Heart left ventricle (tissue), 16 donors: ENCODE data around the gene TEDC2. TPM values are rescaled to one million over a fixed set of nuclear protein-coding genes. Genes with fewer than 3 reads are reported as not detected.

Source experiments
- ATAC-seq, 4 donors: fragments of 200-7000 bp; cut with Tn5 transposase; one replicate each; pipeline ENCODE4 v1.9.1; 2020 to 2022; ENCODE audit warnings: moderate library complexity in 4 of 4, mild to moderate bottlenecking in 3 of 4, moderate number of reproducible peaks in 1 of 4
- DNase-seq, 5 donors: peaks; one replicate each; pipeline ENCODE4 v3.0.0-alpha.2; 2020
- H3K27ac ChIP-seq, 12 donors: fragments of 200-600 bp; sonication (generic) in 4 of 12; one replicate each; pipeline versions ENCODE4 v1.5.0 to v1.8.0; 2016 to 2022; ENCODE audit warnings: mild to moderate bottlenecking in 2 of 12
- H3K27me3 ChIP-seq, 9 donors: fragments of 200-600 bp; sonication (generic) in 2 of 9; one replicate each; pipeline versions ENCODE4 v1.5.1 to v1.8.0; 2016 to 2022; ENCODE audit warnings: mild to moderate bottlenecking in 3 of 9
- H3K36me3 ChIP-seq, 9 donors: fragments of 200-600 bp; sonication (generic) in 2 of 9; one replicate each; pipeline versions ENCODE4 v1.5.0 to v1.8.0; 2018 to 2022; ENCODE audit warnings: mild to moderate bottlenecking in 2 of 9
- H3K4me1 ChIP-seq, 12 donors: fragments of 200-600 bp; sonication (generic) in 4 of 12; one replicate each; pipeline versions ENCODE4 v1.5.0 to v1.8.0; 2016 to 2022; ENCODE audit warnings: mild to moderate bottlenecking in 3 of 12
- H3K4me3 ChIP-seq, 12 donors: fragments of 200-600 bp; sonication (generic) in 4 of 12; one replicate each; pipeline versions ENCODE4 v1.5.0 to v1.8.0; 2017 to 2022; ENCODE audit warnings: mild to moderate bottlenecking in 9 of 12, moderate library complexity in 4 of 12
- H3K9me3 ChIP-seq, 12 donors: fragments of 200-600 bp; sonication (generic) in 4 of 12; one replicate each; pipeline versions ENCODE4 v1.5.0 to v1.8.0; 2016 to 2022; ENCODE audit warnings: mild to moderate bottlenecking in 1 of 12
- CTCF ChIP-seq, 12 donors: fragments of 200-600 bp; sonication (generic) in 4 of 12; IDR thresholded peaks; one replicate each; pipeline versions ENCODE4 v1.5.0 to v1.8.0; 2018 to 2022; ENCODE audit warnings: antibody characterized with exemption in 12 of 12, mild to moderate bottlenecking in 5 of 12
- POLR2A ChIP-seq, 2 donors: fragments of 450-650 bp; IDR thresholded peaks; one replicate each; pipeline ENCODE4 v1.6.1; 2017; ENCODE audit warnings: antibody characterized with exemption in 2 of 2, mild to moderate bottlenecking in 2 of 2, moderate library complexity in 2 of 2
- WGBS, 4 donors: extraction: QIAGEN DNeasy Blood & Tissue Kit in 2 of 4; methylation state at CpG; one replicate each; pipeline versions ENCODE4 v1.1.5 to v1.1.7; 2013 to 2018; 5-methylcytosine and 5-hydroxymethylcytosine counted together
- intact Hi-C, 10 donors: fragments of 100-400 bp; cut with DNase I; formaldehyde crosslinking; loops; one replicate each; pipeline versions ENCODE4 v1.11.1 to v1.14.2; 2022
- polyA plus RNA-seq, 2 donors: library from polyadenylated mRNA; stranded (reverse); fragments of 200-250 nt; gene quantifications; one replicate each; pipeline ENCODE4 v1.2.3, GENCODE V29; 2013
- total RNA-seq, 9 donors: library from RNA; depleted of rRNA in 2 of 9; stranded (reverse); fragments of >200 nt in 2 of 9; fragmentation: NEBNext Ultra II Directional in 3 of 9; extraction: Animal tissue kit (Norgen Biotek cat#: 25700) in 3 of 9; gene quantifications; one replicate each; pipeline versions ENCODE4 v1.1.0 to v1.2.4, GENCODE V29; 2016 to 2023
- donor health status: ischemic (EF 13 %, LVEDD 7.1; RV severe dilation, severe dysfunction).
- donor health status: healthy with polysubstance abuse.
- donor health status: DM: no; HTN: yes; CAD: no.
- donor health status: DM: no; HTN: no; CAD: no.
- donor health status: ischemic (EF 25% LVEDD 6.9; RV normal size, moderate dysfunction).
- donor health status: ischemic (EF 25% LVEDD 5.7; RV mildly dilated, moderate dysfunction).
- donor health status: healthy.
- donor health status: DM: yes; HTN: yes; CAD: no.
- donor health status: ischemic (EF 35%, LVEDD 5.7; RV mildly dilated, moderate dysfunction).
- donor health status: nonischemic (EF 11% LVEDD 7.7; RV severe dilation, severe dysfunction).
- donor health status: DM: yes; HTN: yes; CAD: no.
- donor health status: PGD.
- donor health status: ischemic (EF 29% LVEDD 5.4; RV normal size, mild dysfunction).
- donor health status: nonischemic (EF 23%, LVEDD 6.1; RV moderate dilation, normal function).

Gene TEDC2
- total and polyA plus RNA-seq, 11 donors, result 0.46 to 4.9 (median 1.2) TPM; not detected in 1

DNA sequence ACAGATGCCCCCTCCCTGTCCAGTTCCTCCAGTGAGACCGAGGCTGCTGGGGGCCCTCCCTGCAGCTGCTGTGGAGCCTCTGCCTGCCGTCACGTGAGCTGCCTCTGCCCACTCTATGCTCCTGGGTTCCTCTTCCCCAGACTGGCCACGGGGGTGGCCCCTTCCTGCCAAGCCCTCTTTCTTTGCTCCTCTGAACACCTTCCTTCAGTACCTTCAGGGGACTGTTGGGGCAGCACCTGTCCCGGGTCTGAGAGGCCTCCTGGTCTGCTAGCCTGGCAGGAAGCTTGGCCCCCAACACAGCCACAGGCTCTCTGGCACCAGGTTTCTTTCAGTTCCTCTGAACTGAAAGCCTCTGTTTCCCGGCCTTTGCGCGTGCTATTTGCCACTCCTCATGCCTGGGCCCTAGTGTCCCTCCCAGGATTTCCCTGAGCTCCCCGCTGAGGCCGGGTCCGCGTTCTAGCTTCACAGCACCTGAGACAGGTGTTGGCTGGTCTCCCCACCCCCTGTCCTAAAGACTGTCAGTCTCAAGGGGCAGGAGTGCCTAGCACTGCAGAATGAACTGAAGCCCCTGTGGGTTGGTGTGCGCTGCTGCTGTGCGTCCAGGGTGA lies 47.2 kb downstream of the TEDC2 start:
- H3K36me3 ChIP-seq, result no peaks in the 10 kb centered on the region
- no peaks in the 10 kb centered on the region for H3K27me3 ChIP-seq
- 78 to 87% (median 85%) methylated on average over 14 of the region's 14 CpGs for WGBS, 4 donors
- intact Hi-C loops, result loop anchor here in 5 of 10 donors (5.0 to 10.0 kb wide), 5 partner anchors 80 to 502 kb away; partner anchors contain the start of genes CCNF (in 2 of the 5) and ZNF598 (in 1 of the 5)
- peaks cover 0 to 67% (median 7%) of the 10 kb centered on the region in 12 donors for H3K4me1 ChIP-seq
- ATAC-seq (peak in 3 of 4 donors; percentile 18 to 65 (median 22)), DNase-seq (peak in 2 of 5 donors; percentile 34 to 69)
- H3K4me3 ChIP-seq, result peak overlapping the region in 1 of 12 donors; percentile 23
- H3K27ac ChIP-seq, result peak overlapping the region in 6 of 12 donors; percentile 9 to 95 (median 28)
- TF ChIP-seq CTCF (IDR thresholded peaks at IDR 0.05) (no peak), POLR2A (IDR thresholded peaks at IDR 0.05) (no peak)
- no peaks in the 10 kb centered on the region for H3K9me3 ChIP-seq

DNA sequence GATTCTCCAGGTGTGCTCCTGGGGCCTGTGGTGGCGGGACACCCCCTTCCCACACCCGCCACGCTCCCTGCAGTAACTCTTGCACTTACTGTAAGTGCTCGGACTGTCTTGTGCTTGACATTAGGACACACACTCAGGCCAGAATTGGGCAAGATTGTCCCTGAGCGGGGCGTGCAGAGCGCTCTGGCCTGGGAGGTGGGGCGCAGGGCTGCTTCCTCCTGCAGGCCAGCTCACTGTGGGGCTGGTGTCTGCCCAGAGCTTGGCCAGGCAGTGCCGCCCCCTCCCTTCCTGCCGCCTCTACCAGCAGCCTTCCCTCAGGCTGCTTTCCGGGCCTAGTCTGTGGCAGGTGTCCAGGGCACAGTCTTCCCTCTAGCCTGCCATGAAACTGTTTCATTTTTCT lies 47.8 kb downstream of the TEDC2 start:
- WGBS, 4 donors, result 75 to 91% (median 89%) methylated on average over 9 to 11 of the region's 11 CpGs
- ATAC-seq, result peak; percentile 35 to 70 (median 48)
- H3K27ac ChIP-seq, result peak overlapping the region in 5 of 12 donors; percentile 9 to 95 (median 28)

DNA sequence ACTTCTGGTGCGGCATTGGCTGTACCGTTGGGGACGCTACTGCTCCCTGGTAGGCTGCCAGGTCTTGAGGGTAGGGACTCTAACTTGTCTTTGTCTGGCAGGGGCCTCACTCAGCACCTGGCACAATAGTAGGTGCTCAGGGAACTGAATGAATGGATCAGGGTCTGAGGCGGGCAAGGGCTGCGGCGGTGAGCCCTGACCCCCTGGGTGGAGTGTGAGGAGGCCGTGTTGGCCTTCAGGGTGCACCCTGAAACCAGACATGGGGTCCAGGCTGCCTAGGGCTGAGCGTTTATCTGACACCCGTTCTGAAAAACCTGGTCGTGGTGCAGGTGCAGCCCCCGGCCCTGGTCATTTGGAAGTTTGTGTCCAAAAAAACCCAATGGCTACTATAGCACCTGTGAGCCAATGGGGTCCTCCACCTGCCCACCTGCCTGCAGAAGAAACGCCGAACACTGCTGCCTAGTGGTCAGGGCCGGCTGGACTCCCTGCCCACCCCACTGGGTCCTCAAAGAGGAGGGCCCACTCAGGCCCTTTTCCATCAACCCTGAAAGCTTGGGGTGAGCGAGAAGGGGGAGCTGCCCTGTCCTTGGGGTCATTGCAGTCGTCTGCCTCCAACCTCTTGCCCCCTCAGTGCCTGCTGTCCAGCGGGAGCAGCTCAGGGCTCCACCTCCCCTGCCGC lies 49.0 kb downstream of the TEDC2 start:
- H3K27me3 ChIP-seq, result no peaks in the 10 kb centered on the region
- WGBS, 4 donors, result 90 to 94% (median 92%) methylated on average over 14 to 18 of the region's 18 CpGs
- DNase-seq (peak in 1 of 5 donors; percentile 56), ATAC-seq (no peak)
- peak overlapping the region in 1 of 12 donors; percentile 95 for H3K27ac ChIP-seq
- TF ChIP-seq CTCF (IDR thresholded peaks at IDR 0.05), result no peak
- TF ChIP-seq POLR2A (IDR thresholded peaks at IDR 0.05), result no peak
- no peak overlapping the region for H3K4me3 ChIP-seq
- no peaks in the 10 kb centered on the region for H3K9me3 ChIP-seq
- H3K36me3 ChIP-seq, result no peaks in the 10 kb centered on the region
- intact Hi-C loops, result loop anchor here in 5 of 10 donors (5.0 to 10.0 kb wide), 5 partner anchors 82 to 504 kb away; partner anchors contain the start of genes CCNF (in 2 of the 5) and ZNF598 (in 1 of the 5)
- H3K4me1 ChIP-seq, result peaks cover 0 to 63% (median 9%) of the 10 kb centered on the region in 12 donors

More for the DNA sequence above, 47.8 kb downstream of the TEDC2 start:
- Histone ChIP-seq H3K27me3 (no peaks in the 10 kb centered on the region), H3K9me3 (no peaks in the 10 kb centered on the region), H3K4me1 (peaks cover 0 to 66% (median 9%) of the 10 kb centered on the region in 12 donors), H3K36me3 (no peaks in the 10 kb centered on the region), H3K4me3 (peak overlapping the region in 1 of 12 donors; percentile 23)
- intact Hi-C loops, result loop anchor here in 5 of 10 donors (5.0 to 10.0 kb wide), 5 partner anchors 80 to 503 kb away; partner anchors contain the start of genes CCNF (in 2 of the 5) and ZNF598 (in 1 of the 5)
- peak in 4 of 5 donors; percentile 24 to 84 (median 70) for DNase-seq
- TF ChIP-seq CTCF (IDR thresholded peaks at IDR 0.05), result no peak
